Mucosa of descending colon (tissue), 3 donors: Measurements from ENCODE around the gene HOXC9. TPM values are rescaled to one million over a fixed set of nuclear protein-coding genes. Genes with fewer than 3 reads are reported as not detected.

ENCODE experiments used
- ATAC-seq: fragments of 200-7000 bp; cut with Tn5 transposase; one replicate; pipeline ENCODE4 v1.9.1; 2020; ENCODE audit warnings: mild to moderate bottlenecking, moderate library complexity
- DNase-seq, 3 donors: peaks; one replicate each; pipeline ENCODE4 v3.0.0-alpha.2; 2020
- H3K36me3 ChIP-seq: fragments of 200-600 bp; one replicate; pipeline ENCODE4 v1.8.0; 2021; ENCODE audit warnings: low read depth, mild to moderate bottlenecking
- H3K4me1 ChIP-seq: fragments of 200-600 bp; one replicate; pipeline ENCODE4 v1.8.0; 2021; ENCODE audit warnings: low read depth, mild to moderate bottlenecking
- H3K4me3 ChIP-seq: fragments of 200-600 bp; one replicate; pipeline ENCODE4 v1.8.0; 2021; ENCODE audit warnings: mild to moderate bottlenecking
- H3K9me3 ChIP-seq: fragments of 200-600 bp; one replicate; pipeline ENCODE4 v1.8.0; 2021; ENCODE audit warnings: mild to moderate bottlenecking
- CTCF ChIP-seq: fragments of 200-600 bp; IDR thresholded peaks from one replicate; pipeline ENCODE4 v1.8.0; 2022; ENCODE audit warnings: antibody characterized with exemption, mild to moderate bottlenecking
- intact Hi-C, 2 donors: fragments of 100-400 bp; cut with DNase I in 1 of 2; cut with micrococcal nuclease in 1 of 2; formaldehyde crosslinking; loops; one replicate each; pipeline versions ENCODE4 v1.11.0 to v1.11.1; 2022; cut with DNase I, micrococcal nuclease
- total RNA-seq, 3 donors: library from RNA; stranded (reverse); fragmentation: NEBNext Ultra II Directional in 2 of 3; extraction: Animal tissue kit (Norgen Biotek cat#: 25700) in 2 of 3; gene quantifications; one replicate each; pipeline versions ENCODE4 v1.2.1 to v1.2.4, GENCODE V29; 2021 to 2023
- donor health status: DM: no; HTN: no; CAD: no; lungs with moderate emphysema.
- donor health status: DM: no; HTN: no; CAD: no.
- donor health status: DM: no; HTN: yes; CAD: no.

Gene HOXC9
- total RNA-seq, 3 donors from 2014 or later = not detected

DNA sequence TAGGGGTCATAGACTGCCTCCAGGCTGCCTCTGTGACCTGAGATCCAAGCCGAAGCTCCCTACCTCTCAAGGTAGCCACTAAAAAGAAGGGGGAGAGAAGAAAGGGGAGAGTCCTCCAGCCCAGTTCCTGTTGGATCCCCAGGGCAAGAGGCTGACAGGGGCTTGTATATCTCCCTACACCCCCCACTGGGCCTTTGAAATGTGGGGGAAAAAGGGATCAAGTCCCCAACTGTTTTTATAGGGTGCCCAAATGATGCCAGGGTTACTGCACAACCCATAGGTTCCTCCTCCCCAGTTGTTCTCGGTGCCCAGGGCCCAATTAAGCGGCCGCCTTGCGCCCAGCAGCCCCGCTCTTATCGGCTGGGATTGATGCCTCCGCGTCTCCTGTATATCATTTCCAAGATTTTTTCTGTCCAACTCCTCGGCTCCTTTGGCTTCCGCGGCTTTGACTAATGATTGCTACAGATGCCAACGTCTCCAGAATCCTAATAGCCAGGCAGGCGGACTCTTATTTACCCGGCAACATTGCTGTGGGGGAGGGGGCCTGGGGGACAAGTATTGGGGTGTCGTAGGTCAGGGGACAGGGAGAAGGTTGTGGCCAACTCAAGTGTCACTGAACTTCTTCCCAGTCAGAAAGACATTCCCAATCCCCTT lies 46.0 kb downstream of the HOXC9 start:
- intact Hi-C loops = no loop called here
- no peak for TF ChIP-seq CTCF
- H3K9me3 ChIP-seq = no peaks in the 10 kb centered on the region

GRCh38 chr12:54046809-54047159 lies 46.8 kb downstream of the HOXC9 start:
- DNase-seq = no peak
- no peak overlapping the region for H3K4me3 ChIP-seq
- H3K9me3 ChIP-seq = no peaks in the 10 kb centered on the region
- H3K4me1 ChIP-seq = no peaks in the 10 kb centered on the region
- no peaks in the 10 kb centered on the region for H3K36me3 ChIP-seq
- no peak for TF ChIP-seq CTCF
- ATAC-seq = no peak
- intact Hi-C loops = no loop called here

More for the DNA sequence above, 46.0 kb downstream of the HOXC9 start:
- Histone ChIP-seq H3K4me1 (no peaks in the 10 kb centered on the region), H3K36me3 (no peaks in the 10 kb centered on the region), H3K4me3 (no peak overlapping the region)
- ATAC-seq = no peak
- DNase-seq = no peak

GRCh38 chr12:54047160-54047963 lies 47.4 kb downstream of the HOXC9 start:
- Histone ChIP-seq H3K36me3 (no peaks in the 10 kb centered on the region), H3K4me3 (no peak overlapping the region), H3K4me1 (no peaks in the 10 kb centered on the region), H3K9me3 (no peaks in the 10 kb centered on the region)
- intact Hi-C loops = no loop called here
- ATAC-seq (no peak), DNase-seq (no peak)
- no peak for TF ChIP-seq CTCF

DNA sequence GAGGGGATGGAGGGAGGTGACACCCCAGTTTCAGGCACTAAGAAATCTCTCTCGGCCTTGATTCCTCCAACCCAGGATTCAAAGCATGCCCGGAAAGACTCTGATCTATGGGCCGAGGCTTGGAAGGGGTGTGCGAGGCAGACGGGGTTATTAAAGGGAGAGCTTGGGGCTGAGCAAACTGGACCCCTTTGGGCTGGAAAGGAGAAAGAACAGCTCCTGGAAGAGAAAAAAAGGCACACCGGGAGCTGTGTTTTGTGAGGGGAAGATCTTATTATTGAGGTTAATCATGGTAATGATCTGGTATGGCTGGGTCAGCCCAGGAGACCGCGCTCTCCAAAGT lies 48.0 kb downstream of the HOXC9 start:
- ATAC-seq (no peak), DNase-seq (no peak)
- Histone ChIP-seq H3K9me3 (no peaks in the 10 kb centered on the region), H3K36me3 (no peaks in the 10 kb centered on the region), H3K4me3 (no peak overlapping the region), H3K4me1 (no peaks in the 10 kb centered on the region)
- intact Hi-C loops = no loop called here
- no peak for TF ChIP-seq CTCF

- TF ChIP-seq CTCF = no peak
- intact Hi-C loops = no loop called here
- DNase-seq = no peak
- no peak overlapping the region for H3K4me3 ChIP-seq
- H3K4me1 ChIP-seq = no peaks in the 10 kb centered on the region
- ATAC-seq = no peak
- H3K36me3 ChIP-seq = no peaks in the 10 kb centered on the region
- no peaks in the 10 kb centered on the region for H3K9me3 ChIP-seq
Observed at GRCh38 chr12:54048406-54049093, 48.6 kb downstream of the HOXC9 start.
